IMR-90 (cell line): ENCODE measurements around the gene DOCK6. TPM values are rescaled to one million over a fixed set of nuclear protein-coding genes. Genes with fewer than 3 reads are reported as not detected.

Source experiments
- ATAC-seq: fragments of 200-7000 bp; cut with Tn5 transposase; 2 replicates; pipeline ENCODE4 v1.9.1; 2020; ENCODE audit warnings: low read depth, mild to moderate bottlenecking, moderate library complexity
- BruUV-seq: library from RNA; stranded (reverse); fragments of 400-500 nt; replicated peaks from 2 replicates; lab custom pipeline; 2021; lab: Mats Ljungman, UMichigan
- CTCF ChIA-PET: fragments of 300-600 bp; formaldehyde crosslinking; extraction: SDS; loops from one replicate; lab custom pipeline; 2021; ENCODE audit warnings: antibody characterized with exemption; lab: Yijun Ruan, JAX
- POLR2A ChIA-PET: fragments of 300-600 bp; sonication (Branson Sonifier 250); formaldehyde crosslinking; loops from one replicate; lab custom pipeline; 2022; ENCODE audit warnings: antibody characterized with exemption; ENCODE audit not compliant: unreplicated experiment; lab: Charles Lee
- DNase-seq: peaks from one replicate; pipeline ENCODE4 v3.0.0; 2013
- H2AFZ ChIP-seq: replicated peaks from 2 replicates; pipeline ENCODE3; 2013; ENCODE audit warnings: low read length, mild to moderate bottlenecking; ENCODE audit not compliant: poor library complexity
- H2AK5ac ChIP-seq: 2 replicates; pipeline ENCODE4 v1.6.1; 2013; ENCODE audit warnings: low read depth, low read length, inconsistent platforms
- H2AK9ac ChIP-seq: replicated peaks from 2 replicates; pipeline ENCODE3; 2013; ENCODE audit warnings: mild to moderate bottlenecking, low read depth, low read length, moderate library complexity; ENCODE audit not compliant: poor library complexity
- H2BK120ac ChIP-seq: 2 replicates; pipeline ENCODE4 v1.6.1; 2013; ENCODE audit warnings: low read depth, low read length, inconsistent platforms
- H2BK15ac ChIP-seq: 3 replicates; pipeline ENCODE4 v1.6.1; 2013; ENCODE audit warnings: low read depth, low read length, inconsistent platforms
- H2BK20ac ChIP-seq: 2 replicates; pipeline ENCODE4 v1.6.1; 2013; ENCODE audit warnings: low read depth, mild to moderate bottlenecking, inconsistent platforms, low read length, moderate library complexity
- H2BK5ac ChIP-seq: 2 replicates; pipeline ENCODE4 v1.6.1; 2013; ENCODE audit warnings: mild to moderate bottlenecking, low read depth, low read length, inconsistent platforms; ENCODE audit not compliant: poor library complexity, severe bottlenecking
- H3K14ac ChIP-seq: replicated peaks from 2 replicates; pipeline ENCODE4 v1.6.1; 2013; ENCODE audit warnings: low read depth, low read length, inconsistent platforms
- H3K18ac ChIP-seq: 2 replicates; pipeline ENCODE4 v1.6.1; 2013; ENCODE audit warnings: low read depth, low read length, control low read depth
- H3K23ac ChIP-seq: 2 replicates; pipeline ENCODE4 v1.6.1; 2013; ENCODE audit warnings: low read depth, low read length, inconsistent platforms
- H3K27ac ChIP-seq: 2 replicates; pipeline ENCODE4 v1.5.1; 2013; ENCODE audit warnings: mild to moderate bottlenecking, control low read depth, low read length; ENCODE audit not compliant: insufficient read depth
- H3K27me3 ChIP-seq: 2 replicates; pipeline ENCODE4 v1.6.1; 2013; ENCODE audit warnings: low read length; ENCODE audit not compliant: control insufficient read depth, insufficient read depth
- H3K36me3 ChIP-seq: 2 replicates; pipeline ENCODE4 v1.6.1; 2013; ENCODE audit warnings: low read length, mixed read lengths; ENCODE audit not compliant: control insufficient read depth, insufficient read depth
- H3K4ac ChIP-seq: 2 replicates; pipeline ENCODE4 v1.6.1; 2013; ENCODE audit warnings: low read depth, low read length, inconsistent platforms
- H3K4me1 ChIP-seq: 2 replicates; pipeline ENCODE4 v1.6.1; 2013; ENCODE audit warnings: low read length, mixed read lengths; ENCODE audit not compliant: control insufficient read depth, insufficient read depth
- H3K4me2 ChIP-seq: 2 replicates; pipeline ENCODE4 v1.6.1; 2013; ENCODE audit warnings: low read depth, mild to moderate bottlenecking, control low read depth, low read length, moderate library complexity
- H3K4me3 ChIP-seq: 2 replicates; pipeline ENCODE4 v1.5.1; 2013; ENCODE audit warnings: low read depth, mild to moderate bottlenecking, control low read depth, low read length, moderate library complexity; ENCODE audit not compliant: insufficient read depth
- H3K56ac ChIP-seq: 2 replicates; pipeline ENCODE4 v1.6.1; 2013; ENCODE audit warnings: low read length, inconsistent platforms; ENCODE audit not compliant: insufficient read depth; ENCODE audit errors: extremely low read depth
- H3K79me1 ChIP-seq, 2 experiments: 2 replicates each; pipeline ENCODE4 v1.6.1; 2013; ENCODE audit warnings: low read length in 2 of 2, inconsistent platforms in 1 of 2, low read depth in 1 of 2
- H3K9ac ChIP-seq: 2 replicates; pipeline ENCODE4 v1.6.1; 2013; ENCODE audit warnings: low read depth, low read length, control low read depth
- H3K9me1 ChIP-seq: 2 replicates; pipeline ENCODE4 v1.6.1; 2013; ENCODE audit warnings: low read length, inconsistent platforms; ENCODE audit not compliant: insufficient read depth
- H3K9me3 ChIP-seq: 2 replicates; pipeline ENCODE4 v1.6.1; 2013; ENCODE audit warnings: low read length; ENCODE audit not compliant: control insufficient read depth, insufficient read depth
- H4K20me1 ChIP-seq: 2 replicates; pipeline ENCODE4 v1.6.1; 2013; ENCODE audit warnings: low read length, inconsistent platforms; ENCODE audit not compliant: insufficient read depth
- H4K5ac ChIP-seq: 2 replicates; pipeline ENCODE4 v1.6.1; 2013; ENCODE audit warnings: mild to moderate bottlenecking, low read depth, low read length, control low read depth
- H4K8ac ChIP-seq, 2 experiments: 2 replicates each; pipeline ENCODE4 v1.6.1; 2013; ENCODE audit warnings: low read depth in 2 of 2, low read length in 2 of 2, control low read depth in 1 of 2, inconsistent platforms in 1 of 2
- H4K91ac ChIP-seq: 2 replicates; pipeline ENCODE4 v1.6.1; 2013; ENCODE audit warnings: low read depth, low read length, inconsistent platforms; ENCODE audit not compliant: insufficient read depth
- BHLHE40 ChIP-seq: fragments of 150-350 bp; IDR thresholded peaks from 2 replicates; pipeline ENCODE4 v1.6.1; 2016; ENCODE audit warnings: mild to moderate bottlenecking, low read depth, low read length
- CEBPB ChIP-seq: IDR thresholded peaks from 2 replicates; pipeline ENCODE4 v1.6.1; 2012; ENCODE audit warnings: low read depth, low read length, improper control_type of control experiment
- CHD1 ChIP-seq: IDR thresholded peaks from 2 replicates; pipeline ENCODE4 v1.6.1; 2012; ENCODE audit warnings: low read depth, low read length, improper control_type of control experiment
- CTCF ChIP-seq: conservative IDR thresholded peaks from 2 replicates; pipeline ENCODE4 v1.5.1; 2012; ENCODE audit warnings: mild to moderate bottlenecking, low read depth, low read length, improper control_type of control experiment
- ELK1 ChIP-seq: fragments of 150-350 bp; IDR thresholded peaks from 2 replicates; pipeline ENCODE4 v1.6.1; 2016; ENCODE audit warnings: low read depth, mild to moderate bottlenecking, low read length, moderate library complexity, borderline replicate concordance
- FOS ChIP-seq: fragments of 150-350 bp; IDR thresholded peaks from 2 replicates; pipeline ENCODE4 v1.6.1; 2016; ENCODE audit warnings: low read depth, low read length
- MAFK ChIP-seq: IDR thresholded peaks from 2 replicates; pipeline ENCODE4 v1.6.1; 2012; ENCODE audit warnings: low read depth, low read length, improper control_type of control experiment
- MAZ ChIP-seq: IDR thresholded peaks from 2 replicates; pipeline ENCODE4 v1.6.1; 2012; ENCODE audit warnings: low read depth, mild to moderate bottlenecking, low read length, improper control_type of control experiment, moderate library complexity, borderline replicate concordance
- MXI1 ChIP-seq: IDR thresholded peaks from 2 replicates; pipeline ENCODE4 v1.6.1; 2012; ENCODE audit warnings: low read depth, mild to moderate bottlenecking, low read length, moderate library complexity, borderline replicate concordance
- NFE2L2 ChIP-seq: fragments of 150-350 bp; IDR thresholded peaks from 2 replicates; pipeline ENCODE4 v1.6.1; 2016; ENCODE audit warnings: low read depth, mild to moderate bottlenecking, low read length
- POLR2A ChIP-seq: IDR thresholded peaks from 2 replicates; pipeline ENCODE4 v1.6.1; 2012; ENCODE audit warnings: mild to moderate bottlenecking, low read depth, low read length
- RAD21 ChIP-seq: IDR thresholded peaks from 2 replicates; pipeline ENCODE4 v1.6.1; 2012; ENCODE audit warnings: low read length, improper control_type of control experiment
- RCOR1 ChIP-seq: IDR thresholded peaks from 2 replicates; pipeline ENCODE4 v1.6.1; 2012; ENCODE audit warnings: mild to moderate bottlenecking, low read length, improper control_type of control experiment; ENCODE audit not compliant: insufficient replicate concordance
- RFX5 ChIP-seq: IDR thresholded peaks from 2 replicates; pipeline ENCODE4 v1.8.0; 2012; ENCODE audit warnings: low read depth, mild to moderate bottlenecking, low read length, moderate library complexity
- SMC3 ChIP-seq: fragments of 150-350 bp; IDR thresholded peaks from 2 replicates; pipeline ENCODE4 v1.6.1; 2016; ENCODE audit warnings: low read depth, mild to moderate bottlenecking, antibody characterized with exemption, low read length, moderate library complexity
- USF2 ChIP-seq: fragments of 150-350 bp; IDR thresholded peaks from 2 replicates; pipeline ENCODE4 v1.6.1; 2017; ENCODE audit warnings: mild to moderate bottlenecking, antibody characterized with exemption, low read length, low read depth
- WGBS, 2 experiments: methylation state at CpG; one replicate each; pipeline versions ENCODE4 v1.1.5 to v1.1.7; 2013; ENCODE audit warnings: missing lambda C conversion rate in 2 of 2; ENCODE audit not compliant: insufficient read length in 1 of 2; ENCODE audit errors: extremely low coverage in 2 of 2; 5-methylcytosine and 5-hydroxymethylcytosine counted together
- dilution Hi-C: fragments of 300-500 bp; cut with HindIII; formaldehyde crosslinking; loops from one replicate; pipeline ENCODE4 v1.14.3; 2018; ENCODE audit warnings: low sequenced_read_pairs; ENCODE audit not compliant: unreplicated experiment
- in situ Hi-C: fragments of 300-500 bp; cut with MboI; formaldehyde crosslinking; loops from 3 replicates; pipeline ENCODE4 v1.14.3; 2019; ENCODE audit warnings: low sequenced_read_pairs, inconsistent platforms, mixed read lengths
- intact Hi-C: fragments of 100-400 bp; cut with micrococcal nuclease; formaldehyde crosslinking; loops from 2 replicates; pipeline ENCODE4 v1.10.0; 2022
- polyA plus RNA-seq, 3 experiments: library from polyadenylated mRNA; depleted of rRNA; stranded (reverse); fragments of >200 nt; gene quantifications; 2 replicates each; pipeline ENCODE4 v1.2.3, GENCODE V29; 2012; ENCODE audit warnings: low replicate concordance in 1 of 3
- total RNA-seq: library from RNA; depleted of rRNA; stranded (reverse); fragments of >200 nt; gene quantifications from 2 replicates; pipeline ENCODE4 v1.2.3, GENCODE V29; 2012

Gene DOCK6
- total and polyA plus RNA-seq, 2 of the 4 experiments (the other 2 are of a cell fraction), result 5.0 to 18.4 TPM

GRCh38 chr19:11274533-11275086 is 12.3 kb upstream of the DOCK6 start:
- Histone ChIP-seq H2AK9ac (no peak overlapping the region), H4K20me1 (no peaks in the 10 kb centered on the region), H3K79me1 (no peaks in the 10 kb centered on the region), H3K4ac (no peak overlapping the region), H3K18ac (no peak overlapping the region), H3K4me1 (peaks cover 3% of the 10 kb centered on the region; the same call in 1 of the 2 replicates), H2AK5ac (no peak overlapping the region), H3K9ac (no peak overlapping the region), H3K14ac (no peak overlapping the region), H3K9me1 (no peaks in the 10 kb centered on the region), H2BK120ac (no peak overlapping the region), H2AFZ (no peak overlapping the region), H2BK20ac (no peak overlapping the region), H4K8ac (no peak overlapping the region), H4K91ac (no peak overlapping the region), H3K9me3 (no peaks in the 10 kb centered on the region), H3K4me3 (no peak overlapping the region), H2BK5ac (no peak overlapping the region), H4K5ac (no peak overlapping the region), H3K36me3 (no peaks in the 10 kb centered on the region), H3K27me3 (peaks cover 3% of the 10 kb centered on the region), H3K27ac (no peak overlapping the region), H3K4me2 (no peak overlapping the region), H3K23ac (no peak overlapping the region), H3K56ac (no peak overlapping the region), H2BK15ac (no peak overlapping the region)
- dilution Hi-C loops (no loop called here), intact Hi-C loops (no loop called here), in situ Hi-C loops (no loop called here)
- ChIA-PET CTCF (no interaction called here), POLR2A (no interaction called here)
- ATAC-seq (no peak), DNase-seq (no peak)
- no TSS peak for BruUV-seq
- TF ChIP-seq USF2 (no peak), RAD21 (no peak), ELK1 (no peak), SMC3 (no peak), NFE2L2 (no peak), CHD1 (no peak), FOS (no peak), MAFK (no peak), BHLHE40 (no peak), RFX5 (no peak), RCOR1 (no peak), CTCF (no peak), CEBPB (no peak), MAZ (no peak), POLR2A (no peak), MXI1 (no peak)
- WGBS, 2 experiments, result no CpG with 5 or more reads among the region's 4 CpGs
